HCT116 (cell line): Measurements from ENCODE around the gene ESRP2. TPM values are rescaled to one million over a fixed set of nuclear protein-coding genes. Genes with fewer than 3 reads are reported as not detected.

Experiments
- ATAC-seq: fragments of 200-7000 bp; cut with Tn5 transposase; 2 replicates; pipeline ENCODE4 v1.9.1; 2020; ENCODE audit warnings: mild to moderate bottlenecking, moderate library complexity
- BruUV-seq: library from RNA; stranded (reverse); fragments of 400-500 nt; replicated peaks from 2 replicates; lab custom pipeline; 2021; lab: Mats Ljungman, UMichigan
- CTCF ChIA-PET: fragments of 300-600 bp; sonication (Branson Sonifier 250); formaldehyde crosslinking; loops from one replicate; lab custom pipeline; 2021; ENCODE audit warnings: antibody characterized with exemption; lab: Charles Lee
- POLR2A ChIA-PET: fragments of 300-600, 350-600 bp; sonication (Branson Sonifier 250); formaldehyde crosslinking; loops from one replicate; lab custom pipeline; 2021; ENCODE audit warnings: antibody characterized with exemption; lab: Charles Lee
- RAD21 ChIA-PET, 2 experiments: fragments of 300-600 bp; sonication (Branson Sonifier 250); formaldehyde crosslinking; loops; one replicate each; lab custom pipeline; 2023; ENCODE audit warnings: low total read pairs in 2 of 2; ENCODE audit not compliant: uncharacterized antibody in 2 of 2, unreplicated experiment in 2 of 2, low non-redundant PET in 1 of 2; lab: Charles Lee
- DNase-seq: peaks from one replicate; pipeline ENCODE4 v3.0.0-alpha.2; 2010; ENCODE audit warnings: low read depth, low spot score
- H2AFZ ChIP-seq: fragments of 200-600 bp; shearing (Covaris generic), sonication (generic); 2 replicates; pipeline ENCODE4 v1.6.1; 2017; ENCODE audit warnings: low read depth, mixed run types, mixed read lengths, antibody characterized with exemption, low read length; ENCODE audit not compliant: poor library complexity, severe bottlenecking
- H3K27ac ChIP-seq: 2 replicates; pipeline ENCODE4 v1.5.1; 2012; ENCODE audit warnings: low read depth, low read length
- H3K27me3 ChIP-seq: fragments of 200-600 bp; sonication (generic); 2 replicates; pipeline ENCODE4 v1.6.1; 2016; ENCODE audit warnings: mixed run types, low read length, mixed read lengths; ENCODE audit not compliant: insufficient read depth
- H3K36me3 ChIP-seq, 2 experiments: fragments of 200-500 bp in 1 of 2; fragments of 200-600 bp in 1 of 2; sonication (Bioruptor generic) in 1 of 2; sonication (generic) in 1 of 2; 2 replicates each; pipeline versions ENCODE4 v1.5.1 to v1.6.1; 2014 to 2016; ENCODE audit warnings: low read length in 2 of 2, inconsistent platforms in 1 of 2, mixed read lengths in 1 of 2, mixed run types in 1 of 2; ENCODE audit not compliant: insufficient read depth in 2 of 2, control insufficient read depth in 1 of 2
- H3K4me1 ChIP-seq, 2 experiments: fragments of 200-600 bp in 1 of 2; sonication (generic) in 1 of 2; 2 replicates each; pipeline versions ENCODE4 v1.5.1 to v1.6.1; 2012 to 2017; ENCODE audit warnings: low read length in 2 of 2, inconsistent platforms in 1 of 2, mild to moderate bottlenecking in 1 of 2, mixed read lengths in 1 of 2, mixed run types in 1 of 2, moderate library complexity in 1 of 2; ENCODE audit not compliant: insufficient read depth in 2 of 2, control insufficient read depth in 1 of 2
- H3K4me2 ChIP-seq: fragments of 200-600 bp; sonication (generic); 2 replicates; pipeline ENCODE4 v1.6.1; 2017; ENCODE audit warnings: mixed run types, low read length, mixed read lengths
- H3K4me3 ChIP-seq, 2 experiments: fragments of 200-600 bp in 1 of 2; sonication (generic) in 1 of 2; replicated peaks in 1 of 2; 2 replicates each; pipeline ENCODE4 v1.5.1; 2011 to 2016; ENCODE audit warnings: low read length in 2 of 2, control low read depth in 1 of 2, low read depth in 1 of 2, mild to moderate bottlenecking in 1 of 2, mixed read lengths in 1 of 2, mixed run types in 1 of 2
- H3K79me2 ChIP-seq: fragments of 200-600 bp; sonication (generic); 2 replicates; pipeline ENCODE4 v1.6.1; 2017; ENCODE audit warnings: mild to moderate bottlenecking, mixed run types, low read length, moderate library complexity, mixed read lengths; ENCODE audit not compliant: insufficient read depth
- H3K9ac ChIP-seq: fragments of 200-600 bp; sonication (generic); 2 replicates; pipeline ENCODE4 v1.6.1; 2016; ENCODE audit warnings: low read length, mixed read lengths
- H3K9me2 ChIP-seq: fragments of 200-600 bp; sonication (generic), shearing (Covaris generic); 2 replicates; pipeline ENCODE4 v1.6.1; 2017; ENCODE audit warnings: mixed run types, mild to moderate bottlenecking, moderate library complexity; ENCODE audit not compliant: insufficient read depth
- H3K9me3 ChIP-seq, 2 experiments: fragments of 200-500 bp in 1 of 2; fragments of 200-600 bp in 1 of 2; sonication (Bioruptor generic) in 1 of 2; sonication (generic) in 1 of 2; 2 replicates each; pipeline ENCODE4 v1.6.1; 2014 to 2017; ENCODE audit warnings: low read length in 2 of 2, mixed read lengths in 2 of 2, inconsistent platforms in 1 of 2, low read depth in 1 of 2, mild to moderate bottlenecking in 1 of 2, mixed run types in 1 of 2, moderate library complexity in 1 of 2; ENCODE audit not compliant: control insufficient read depth in 1 of 2, insufficient read depth in 1 of 2
- H4K20me1 ChIP-seq: fragments of 200-600 bp; sonication (generic), shearing (Covaris generic); 2 replicates; pipeline ENCODE4 v1.6.1; 2017; ENCODE audit warnings: mixed run types, mild to moderate bottlenecking, moderate library complexity; ENCODE audit not compliant: insufficient read depth
- EGR1 ChIP-seq: IDR thresholded peaks from 2 replicates; pipeline ENCODE4 v1.6.1; 2012; ENCODE audit warnings: low read depth
- ELF1 ChIP-seq: IDR thresholded peaks from 2 replicates; pipeline ENCODE4 v1.6.1; 2012; ENCODE audit warnings: low read depth, borderline replicate concordance
- EZH2 ChIP-seq: fragments of 200-600 bp; sonication (generic); IDR thresholded peaks from 2 replicates; pipeline ENCODE4 v1.6.1; 2017; ENCODE audit warnings: antibody characterized with exemption, mixed run types
- EZH2phosphoT487 ChIP-seq: fragments of 200-600 bp; IDR thresholded peaks from 2 replicates; pipeline ENCODE4 v1.6.1; 2018; ENCODE audit warnings: antibody characterized with exemption, borderline replicate concordance
- FOSL1 ChIP-seq: IDR thresholded peaks from 2 replicates; pipeline ENCODE4 v1.6.1; 2012; ENCODE audit warnings: low read depth
- JUND ChIP-seq: IDR thresholded peaks from 2 replicates; pipeline ENCODE4 v1.6.1; 2012
- REST ChIP-seq: IDR thresholded peaks from 2 replicates; pipeline ENCODE4 v1.6.1; 2012; ENCODE audit warnings: low read depth
- SIN3A ChIP-seq: IDR thresholded peaks from 2 replicates; pipeline ENCODE4 v1.6.1; 2012; ENCODE audit warnings: low read depth
- SP1 ChIP-seq: IDR thresholded peaks from 2 replicates; pipeline ENCODE4 v1.6.1; 2012; ENCODE audit warnings: low read depth
- TCF7L2 ChIP-seq: IDR thresholded peaks from 2 replicates; pipeline ENCODE4 v1.7.0; 2011; ENCODE audit warnings: borderline replicate concordance, inconsistent platforms; ENCODE audit not compliant: insufficient read depth, insufficient read length; ENCODE audit errors: extremely low read depth
- YY1 ChIP-seq: IDR thresholded peaks from 2 replicates; pipeline ENCODE4 v1.6.1; 2011; ENCODE audit warnings: low read length, low read depth, moderate library complexity, mild to moderate bottlenecking; ENCODE audit not compliant: insufficient replicate concordance; ENCODE audit errors: extremely low read depth
- ZBTB33 ChIP-seq: IDR thresholded peaks from 2 replicates; pipeline ENCODE4 v1.6.1; 2011; ENCODE audit warnings: mild to moderate bottlenecking, low read length, moderate library complexity; ENCODE audit not compliant: insufficient replicate concordance; ENCODE audit errors: extremely low read depth
- ZFX ChIP-seq: fragments of 450-650 bp; IDR thresholded peaks from 2 replicates; pipeline ENCODE4 v1.6.1; 2017
- ZNF274 ChIP-seq: fragments of 200-500 bp; sonication (Bioruptor generic); IDR thresholded peaks from 2 replicates; pipeline ENCODE4 v1.6.1; 2014; ENCODE audit warnings: mild to moderate bottlenecking, low read depth, low read length, inconsistent platforms
- intact Hi-C: fragments of 100-400 bp; cut with micrococcal nuclease; formaldehyde crosslinking; loops from 2 replicates; pipeline ENCODE4 v1.10.0; 2022
- total RNA-seq: library from RNA; stranded (reverse); gene quantifications from one replicate; pipeline ENCODE4 v1.2.1, GENCODE V29; 2021; ENCODE audit not compliant: unreplicated experiment
- TF ChIP-seq, protein P1 (sequence below): IDR thresholded peaks from 2 replicates; pipeline ENCODE4 v1.6.1; 2012

ESRP2 gene
- total RNA-seq, 1 experiment from 2014 or later, result 42.5 TPM

- Histone ChIP-seq H3K27me3 (no peaks in the 10 kb centered on the region), H3K9me2 (no peaks in the 10 kb centered on the region), H3K27ac (no peak overlapping the region), H3K36me3 (peaks cover 0 to 9% of the 10 kb centered on the region in 2 experiments; a peak in 1 of 4 replicates), H3K79me2 (no peaks in the 10 kb centered on the region), H3K4me2 (no peak overlapping the region), H3K9ac (no peak overlapping the region), H4K20me1 (no peaks in the 10 kb centered on the region), H3K4me3 (no peak overlapping the region), H3K4me1 (no peaks in the 10 kb centered on the region), H3K9me3 (no peaks in the 10 kb centered on the region; a peak in 1 of 4 replicates), H2AFZ (no peak overlapping the region)
- ATAC-seq (no peak), DNase-seq (no peak)
- CTCF ChIA-PET, result interaction anchor here (0.6 to 1.3 kb wide), 2 partner anchors 89 to 196 kb away, joined by 3 read pairs; no protein-coding TSS in a partner anchor
- RAD21 ChIA-PET, result no interaction called here
- TF ChIP-seq SP1 (no peak), SIN3A (no peak), FOSL1 (no peak), ZBTB33 (no peak), EGR1 (no peak), EZH2 (no peak), ZNF274 (no peak)
- TF ChIP-seq, protein P1, sequence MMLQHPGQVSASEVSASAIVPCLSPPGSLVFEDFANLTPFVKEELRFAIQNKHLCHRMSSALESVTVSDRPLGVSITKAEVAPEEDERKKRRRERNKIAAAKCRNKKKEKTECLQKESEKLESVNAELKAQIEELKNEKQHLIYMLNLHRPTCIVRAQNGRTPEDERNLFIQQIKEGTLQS, result no peak
- POLR2A ChIA-PET, result no interaction called here
- intact Hi-C loops, result no loop called here
- no TSS peak for BruUV-seq
These were observed 52.9 kb downstream of the ESRP2 start for GRCh38 chr16:68183046-68183445.

- intact Hi-C loops, result no loop called here
- RAD21 ChIA-PET, result no interaction called here
- no peak for TF ChIP-seq SIN3A
- TF ChIP-seq ZNF274, result no peak
- no peak for TF ChIP-seq EZH2
- TF ChIP-seq ZFX, result no peak
- no peak for TF ChIP-seq SP1
- TF ChIP-seq YY1, result no peak
- no peak for TF ChIP-seq REST
- no peak for TF ChIP-seq JUND
- no peak for TF ChIP-seq EGR1
- no peak for TF ChIP-seq EZH2phosphoT487
- TF ChIP-seq TCF7L2, result no peak
- TF ChIP-seq ELF1, result no peak
These were observed 56.1 kb downstream of the ESRP2 start for GRCh38 chr16:68179855-68180254.

More at GRCh38 chr16:68179855-68180254, 56.1 kb downstream of the ESRP2 start:
- Histone ChIP-seq H3K4me1 (no peaks in the 10 kb centered on the region), H3K9ac (no peak overlapping the region), H4K20me1 (no peaks in the 10 kb centered on the region), H3K4me2 (no peak overlapping the region), H3K4me3 (no peak overlapping the region), H3K27ac (no peak overlapping the region), H3K9me3 (no peaks in the 10 kb centered on the region), H3K79me2 (no peaks in the 10 kb centered on the region), H3K27me3 (no peaks in the 10 kb centered on the region), H2AFZ (no peak overlapping the region), H3K36me3 (peaks cover 0 to 9% of the 10 kb centered on the region in 2 experiments; a peak in 1 of 4 replicates), H3K9me2 (no peaks in the 10 kb centered on the region)
- POLR2A ChIA-PET, result no interaction called here
- BruUV-seq, result no TSS peak
- CTCF ChIA-PET, result no interaction called here
- DNase-seq (no peak), ATAC-seq (no peak)
